ENCODE measurements around the gene PIN1.
"Not testable (repeated sequence)": the region's sequence is repeated elsewhere in the genome, so short reads cannot be mapped to it uniquely, and the experiment has no call there.

DNA sequence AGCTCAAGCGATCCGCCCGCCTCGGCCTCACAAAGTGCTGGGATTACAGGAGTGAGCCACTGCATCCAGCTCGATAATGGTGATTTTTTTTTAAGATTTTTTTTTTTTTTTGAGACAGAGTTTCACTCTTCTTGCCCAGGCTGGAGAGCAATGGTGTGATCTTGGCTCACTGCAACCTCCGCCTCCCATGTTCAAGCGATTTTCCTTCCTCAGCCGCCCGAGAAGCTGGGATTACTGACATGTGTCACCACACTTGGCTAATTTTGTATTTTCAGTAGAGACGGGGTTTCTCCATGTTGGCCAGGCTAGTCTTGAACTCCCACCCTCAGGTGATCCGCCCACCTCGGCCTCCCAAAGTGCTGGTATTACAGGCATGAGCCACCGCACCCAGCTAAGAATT, 46.5 kb upstream of the PIN1 start:
- TF ChIP-seq, protein P1, sequence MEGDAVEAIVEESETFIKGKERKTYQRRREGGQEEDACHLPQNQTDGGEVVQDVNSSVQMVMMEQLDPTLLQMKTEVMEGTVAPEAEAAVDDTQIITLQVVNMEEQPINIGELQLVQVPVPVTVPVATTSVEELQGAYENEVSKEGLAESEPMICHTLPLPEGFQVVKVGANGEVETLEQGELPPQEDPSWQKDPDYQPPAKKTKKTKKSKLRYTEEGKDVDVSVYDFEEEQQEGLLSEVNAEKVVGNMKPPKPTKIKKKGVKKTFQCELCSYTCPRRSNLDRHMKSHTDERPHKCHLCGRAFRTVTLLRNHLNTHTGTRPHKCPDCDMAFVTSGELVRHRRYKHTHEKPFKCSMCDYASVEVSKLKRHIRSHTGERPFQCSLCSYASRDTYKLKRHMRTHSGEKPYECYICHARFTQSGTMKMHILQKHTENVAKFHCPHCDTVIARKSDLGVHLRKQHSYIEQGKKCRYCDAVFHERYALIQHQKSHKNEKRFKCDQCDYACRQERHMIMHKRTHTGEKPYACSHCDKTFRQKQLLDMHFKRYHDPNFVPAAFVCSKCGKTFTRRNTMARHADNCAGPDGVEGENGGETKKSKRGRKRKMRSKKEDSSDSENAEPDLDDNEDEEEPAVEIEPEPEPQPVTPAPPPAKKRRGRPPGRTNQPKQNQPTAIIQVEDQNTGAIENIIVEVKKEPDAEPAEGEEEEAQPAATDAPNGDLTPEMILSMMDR (IDR thresholded peaks at IDR 0.05): not testable (repeated sequence)
- not testable (repeated sequence) for TF ChIP-seq POLR2AphosphoS5, EP300 (IDR thresholded peaks at IDR 0.05)

Measured in gastroesophageal sphincter (tissue), 3 donors.